Gastroesophageal sphincter (tissue), 3 donors: ENCODE results near the gene CHST9.

ENCODE experiments used
- POLR2A ChIP-seq, 2 donors: fragments of 450-650 bp; IDR thresholded peaks; one replicate each; pipeline ENCODE4 v1.6.1; 2017; ENCODE audit warnings: antibody characterized with exemption in 2 of 2, mild to moderate bottlenecking in 2 of 2, moderate library complexity in 1 of 2
- TF ChIP-seq, protein P1 (sequence below), 4 experiments: fragments of 200-600 bp in 2 of 4; fragments of 450-650 bp in 2 of 4; sonication (generic) in 1 of 4; IDR thresholded peaks; one replicate each; pipeline ENCODE4 v1.5.1; 2017 to 2019; ENCODE audit warnings: antibody characterized with exemption in 4 of 4, mild to moderate bottlenecking in 2 of 4, moderate library complexity in 2 of 4

DNA sequence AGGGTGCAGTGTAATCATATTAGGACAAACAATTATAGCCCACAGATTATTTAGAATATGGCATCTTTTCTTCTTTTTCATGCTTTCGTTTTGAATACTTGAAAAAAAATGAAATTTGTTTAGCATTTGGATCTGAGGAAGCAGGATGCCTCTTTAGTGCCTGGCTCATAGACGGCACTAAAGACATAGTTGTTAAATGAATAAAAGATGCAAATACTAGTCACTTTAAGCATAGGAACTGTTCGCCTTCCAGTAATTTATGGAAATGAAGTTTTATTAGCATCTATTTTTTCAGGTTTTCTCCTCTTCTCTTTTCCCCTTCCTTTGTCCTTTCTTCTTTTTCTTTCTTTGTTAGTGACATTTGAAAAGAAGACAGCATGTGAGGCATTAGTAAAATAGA lies 80.4 kb downstream of the CHST9 start:
- no peak for TF ChIP-seq POLR2A (IDR thresholded peaks at IDR 0.05)
- TF ChIP-seq, protein P1, sequence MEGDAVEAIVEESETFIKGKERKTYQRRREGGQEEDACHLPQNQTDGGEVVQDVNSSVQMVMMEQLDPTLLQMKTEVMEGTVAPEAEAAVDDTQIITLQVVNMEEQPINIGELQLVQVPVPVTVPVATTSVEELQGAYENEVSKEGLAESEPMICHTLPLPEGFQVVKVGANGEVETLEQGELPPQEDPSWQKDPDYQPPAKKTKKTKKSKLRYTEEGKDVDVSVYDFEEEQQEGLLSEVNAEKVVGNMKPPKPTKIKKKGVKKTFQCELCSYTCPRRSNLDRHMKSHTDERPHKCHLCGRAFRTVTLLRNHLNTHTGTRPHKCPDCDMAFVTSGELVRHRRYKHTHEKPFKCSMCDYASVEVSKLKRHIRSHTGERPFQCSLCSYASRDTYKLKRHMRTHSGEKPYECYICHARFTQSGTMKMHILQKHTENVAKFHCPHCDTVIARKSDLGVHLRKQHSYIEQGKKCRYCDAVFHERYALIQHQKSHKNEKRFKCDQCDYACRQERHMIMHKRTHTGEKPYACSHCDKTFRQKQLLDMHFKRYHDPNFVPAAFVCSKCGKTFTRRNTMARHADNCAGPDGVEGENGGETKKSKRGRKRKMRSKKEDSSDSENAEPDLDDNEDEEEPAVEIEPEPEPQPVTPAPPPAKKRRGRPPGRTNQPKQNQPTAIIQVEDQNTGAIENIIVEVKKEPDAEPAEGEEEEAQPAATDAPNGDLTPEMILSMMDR (IDR thresholded peaks at IDR 0.05) = no peak
